SH-SY5Y (cell line): Measurements from ENCODE around the gene CSKMT.
A peak's percentile ranks its signal among the peaks of the same experiment; 100 is the strongest.

ENCODE experiments used
- GATA2 ChIP-seq: IDR thresholded peaks from 2 replicates; pipeline ENCODE4 v1.6.1; 2011; ENCODE audit warnings: mild to moderate bottlenecking, low read depth, low read length
- GATA3 ChIP-seq: IDR thresholded peaks from 2 replicates; pipeline ENCODE4 v1.6.1; 2011; ENCODE audit warnings: low read depth, mild to moderate bottlenecking, low read length, moderate library complexity

CSKMT gene

DNA sequence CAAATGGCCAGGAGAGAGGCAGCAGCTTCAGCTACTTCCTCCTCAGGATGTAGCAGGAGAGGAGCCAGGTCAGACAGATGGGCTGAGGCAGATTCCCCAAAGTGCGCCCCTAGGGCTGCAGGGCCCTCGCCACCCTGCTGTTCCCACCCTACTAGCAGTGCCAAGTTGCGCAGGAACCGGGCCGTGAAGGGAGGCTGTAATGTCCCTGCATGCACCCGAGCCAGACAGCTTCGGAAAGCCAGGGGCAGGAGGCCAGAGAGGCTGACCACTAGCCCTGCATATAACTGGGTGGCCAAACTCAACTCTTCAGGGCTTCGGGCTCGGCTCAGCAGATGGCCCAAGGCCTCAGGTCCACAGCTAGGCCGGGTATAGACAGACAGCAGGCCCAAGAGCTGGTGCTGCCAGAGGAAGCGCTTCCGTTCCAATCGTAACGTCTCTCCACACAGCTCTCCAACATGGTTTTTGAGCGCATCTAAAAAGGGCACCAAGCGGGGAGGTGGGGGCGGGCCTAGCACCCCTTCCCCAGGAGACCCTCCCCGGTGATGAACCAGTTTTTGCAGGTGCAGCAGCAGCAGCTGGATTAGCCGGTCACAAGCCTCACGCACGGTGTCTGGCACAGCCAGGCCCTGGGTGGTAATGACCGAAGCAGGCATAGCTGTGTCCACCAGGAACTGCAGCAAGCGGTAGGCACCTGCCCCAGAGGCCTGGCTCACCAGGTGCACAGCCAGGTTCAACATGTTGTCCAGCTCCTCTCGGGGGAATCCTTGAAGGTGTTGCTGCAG, 16.7 kb upstream of the CSKMT start:
- TF ChIP-seq GATA3 = no peak
- TF ChIP-seq GATA2 = no peak

GRCh38 chr11:62648967-62649364, 16.1 kb upstream of the CSKMT start:
- TF ChIP-seq GATA3 = no peak
- TF ChIP-seq GATA2 = no peak

DNA sequence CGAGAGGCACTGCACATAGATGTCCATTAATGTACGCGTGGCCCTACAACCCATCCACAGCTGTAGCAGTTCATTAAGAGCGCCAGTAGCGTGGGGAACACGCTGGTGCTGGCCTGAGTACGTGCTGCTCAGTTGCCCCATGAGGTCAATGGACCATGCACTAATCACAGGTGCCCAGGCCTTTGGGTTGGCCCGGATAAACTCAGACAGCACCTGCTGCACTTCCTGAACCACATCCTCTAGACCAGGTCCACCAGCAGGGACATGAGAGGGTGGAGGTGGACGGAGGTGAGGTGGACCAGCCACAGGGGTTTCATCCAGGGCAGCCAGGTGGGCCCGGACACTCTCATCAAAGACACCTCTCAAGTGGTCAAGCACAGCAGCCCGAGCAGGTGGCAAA, 15.6 kb upstream of the CSKMT start:
- TF ChIP-seq GATA2 (no peak), GATA3 (no peak)

GRCh38 chr11:62652161-62653006, 12.7 kb upstream of the CSKMT start:
- no peak for TF ChIP-seq GATA3
- no peak for TF ChIP-seq GATA2

DNA sequence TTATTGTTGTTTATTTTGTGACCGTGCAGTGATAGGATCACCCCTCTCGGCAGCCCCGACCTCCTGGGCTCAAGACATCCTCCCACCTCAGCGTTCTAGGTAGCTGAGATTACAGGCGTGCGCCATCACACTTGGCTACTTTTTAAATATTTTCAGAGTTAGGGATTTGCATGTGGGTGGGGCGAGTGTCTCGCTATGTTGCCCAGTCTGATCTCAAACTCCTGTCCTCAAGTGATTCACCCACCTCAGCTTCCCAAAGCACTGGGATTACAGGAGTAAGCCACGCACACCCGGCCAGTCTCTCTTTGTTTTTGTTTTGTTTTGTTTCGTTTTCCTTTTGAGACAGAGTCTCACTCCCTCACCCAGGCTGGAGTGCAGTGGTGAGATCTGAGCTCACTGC, 10.8 kb upstream of the CSKMT start:
- TF ChIP-seq GATA3 (no peak), GATA2 (no peak)

- no peak for TF ChIP-seq GATA3
- no peak for TF ChIP-seq GATA2
Measured at GRCh38 chr11:62656796-62657429, 8.2 kb upstream of the CSKMT start.

DNA sequence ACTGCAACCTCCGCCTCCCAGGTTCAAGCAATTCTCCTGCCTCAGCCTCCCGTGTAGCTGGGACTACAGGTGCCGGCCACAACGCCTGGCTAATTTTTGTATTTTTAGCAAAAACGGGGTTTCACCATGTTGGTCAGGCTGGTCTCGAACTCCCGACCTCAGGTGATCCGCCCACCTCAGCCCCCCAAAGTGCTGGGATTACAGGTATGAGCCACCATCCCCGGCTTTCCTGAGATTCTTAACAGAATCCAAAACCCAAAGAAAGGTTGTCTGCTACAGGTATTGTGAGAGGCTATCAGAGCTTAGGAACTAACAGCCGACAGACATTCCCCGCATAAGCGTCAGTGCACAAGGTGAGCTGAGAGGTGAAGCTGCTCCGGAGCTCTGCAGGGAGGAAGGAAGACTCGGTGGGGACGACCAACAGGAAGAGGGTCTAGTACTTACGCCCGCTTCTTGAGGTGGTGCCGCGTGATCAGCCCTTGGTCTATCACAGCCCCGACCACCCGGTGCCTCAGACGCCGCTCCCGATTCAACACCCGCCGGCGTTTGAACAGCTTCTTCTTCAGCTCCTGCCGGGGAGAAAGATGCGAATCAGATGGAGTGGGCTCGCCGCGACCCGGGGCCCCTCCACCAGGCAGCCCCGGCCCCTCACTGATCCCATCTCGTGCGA, 572 bp upstream of the CSKMT start:
- no peak for TF ChIP-seq GATA3
- peak; percentile 30; the same call in 1 of the 2 replicates for TF ChIP-seq GATA2

- TF ChIP-seq GATA3 = no peak
- TF ChIP-seq GATA2 = no peak
Measured at GRCh38 chr11:62665599-62666258, 617 bp downstream of the CSKMT start.

DNA sequence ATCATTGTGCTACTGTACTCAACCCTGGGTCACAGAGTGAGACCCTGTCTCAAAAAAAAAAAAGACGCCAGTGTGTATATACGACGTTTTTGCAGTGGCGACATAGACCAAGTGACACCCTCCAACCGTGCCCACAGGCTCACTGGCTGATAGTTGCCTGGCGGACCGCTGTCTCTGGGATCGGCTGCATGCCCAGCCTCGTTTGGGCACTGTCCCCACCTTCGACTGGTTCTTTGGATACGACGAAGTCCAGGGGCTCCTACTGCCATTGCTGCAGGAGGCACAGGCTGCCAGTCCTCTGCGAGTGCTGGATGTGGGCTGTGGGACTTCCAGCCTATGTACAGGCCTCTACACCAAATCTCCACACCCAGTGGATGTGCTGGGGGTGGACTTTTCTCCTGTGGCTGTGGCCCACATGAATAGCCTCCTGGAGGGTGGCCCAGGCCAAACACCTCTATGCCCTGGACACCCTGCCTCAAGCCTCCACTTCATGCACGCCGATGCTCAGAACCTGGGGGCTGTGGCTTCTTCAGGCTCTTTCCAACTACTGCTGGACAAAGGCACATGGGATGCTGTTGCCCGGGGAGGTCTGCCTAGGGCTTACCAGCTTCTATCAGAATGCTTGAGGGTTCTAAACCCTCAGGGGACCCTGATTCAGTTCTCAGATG, 1.3 kb downstream of the CSKMT start:
- TF ChIP-seq GATA3 = no peak
- TF ChIP-seq GATA2 = no peak

DNA sequence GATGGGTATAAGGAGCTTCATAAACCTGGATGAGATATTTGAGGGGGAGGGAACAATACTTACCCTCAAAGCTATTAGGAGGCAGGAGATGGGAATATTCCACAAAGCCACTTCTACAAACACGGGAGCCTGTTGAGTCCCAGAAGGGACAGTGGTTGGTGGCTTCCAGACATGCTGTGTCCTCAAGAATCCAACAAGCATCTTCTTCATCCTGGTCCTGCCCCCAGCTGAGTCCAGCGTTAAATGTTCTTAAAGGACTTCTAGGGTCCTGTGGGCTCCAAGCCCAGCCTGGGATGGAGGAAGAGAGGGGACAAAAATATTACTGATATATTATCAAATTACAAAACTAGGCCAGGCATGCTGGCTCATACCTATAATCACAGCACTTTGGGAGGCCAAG, 2.3 kb downstream of the CSKMT start:
- TF ChIP-seq GATA3 = no peak
- no peak for TF ChIP-seq GATA2

GRCh38 chr11:62669420-62670161, 4.5 kb downstream of the CSKMT start:
- TF ChIP-seq GATA3 = no peak
- TF ChIP-seq GATA2 = no peak

GRCh38 chr11:62671236-62671607, 6.1 kb downstream of the CSKMT start:
- TF ChIP-seq GATA2 (no peak), GATA3 (no peak)
